OCI-LY1 (cell line): ENCODE data around the gene PRSS57.

ENCODE experiments used
- CTCF ChIP-seq: fragments of 200-600 bp; sonication (generic), shearing (Covaris generic); IDR thresholded peaks from 2 replicates; pipeline ENCODE4 v1.5.1; 2017; ENCODE audit warnings: mild to moderate bottlenecking, antibody characterized with exemption, low read length, moderate library complexity, mixed read lengths
- EZH2 ChIP-seq: fragments of 200-600 bp; sonication (generic), shearing (Covaris generic); IDR thresholded peaks from 2 replicates; pipeline ENCODE4 v1.8.0; 2017; ENCODE audit warnings: borderline replicate concordance, mixed run types, mild to moderate bottlenecking, antibody characterized with exemption, low read length, moderate library complexity, mixed read lengths

- TF ChIP-seq CTCF (no peak), EZH2 (no peak)
Measured at GRCh38 chr19:648305-648704, 46.9 kb downstream of the PRSS57 start.
